Neuronal stem cell (in vitro differentiated cells): ENCODE data around the gene SLC35F4.
"Not testable (repeated sequence)": the region's sequence is repeated elsewhere in the genome, so short reads cannot be mapped to it uniquely, and the experiment has no call there.

ENCODE experiments used
- DNase-seq: peaks from one replicate; pipeline ENCODE4 v3.0.0-alpha.2; 2013; ENCODE audit warnings: low spot score
- H2AFZ ChIP-seq: one replicate; pipeline ENCODE4 v1.6.1; 2013; ENCODE audit warnings: mild to moderate bottlenecking, low read length, inconsistent platforms
- H2AK5ac ChIP-seq: 2 replicates; pipeline ENCODE4 v1.6.1; 2013; ENCODE audit warnings: low read depth, mild to moderate bottlenecking, inconsistent platforms, low read length, moderate library complexity, mixed read lengths
- H2BK120ac ChIP-seq: 2 replicates; pipeline ENCODE4 v1.6.1; 2013; ENCODE audit warnings: low read depth, mild to moderate bottlenecking, inconsistent platforms, low read length, moderate library complexity, mixed read lengths
- H2BK12ac ChIP-seq: one replicate; pipeline ENCODE4 v1.6.1; 2013; ENCODE audit warnings: low read length, inconsistent platforms
- H2BK15ac ChIP-seq: 2 replicates; pipeline ENCODE4 v1.6.1; 2013; ENCODE audit warnings: mild to moderate bottlenecking, low read length, inconsistent platforms, mixed read lengths
- H2BK5ac ChIP-seq: one replicate; pipeline ENCODE4 v1.6.1; 2013; ENCODE audit warnings: inconsistent platforms, mild to moderate bottlenecking, low read length, moderate library complexity
- H3K14ac ChIP-seq: one replicate; pipeline ENCODE4 v1.6.1; 2013; ENCODE audit warnings: low read length, inconsistent platforms
- H3K18ac ChIP-seq: 2 replicates; pipeline ENCODE4 v1.6.1; 2013; ENCODE audit warnings: low read length, inconsistent platforms
- H3K23ac ChIP-seq: 2 replicates; pipeline ENCODE4 v1.6.1; 2013; ENCODE audit warnings: low read depth, mild to moderate bottlenecking, mixed read lengths, low read length, inconsistent platforms; ENCODE audit not compliant: poor library complexity
- H3K27ac ChIP-seq: replicated peaks from 3 replicates; pipeline ENCODE4 v1.5.1; 2013; ENCODE audit warnings: low read length, inconsistent platforms
- H3K27me3 ChIP-seq, 3 experiments: 2 replicates each; pipeline ENCODE4 v1.6.1; 2013; ENCODE audit warnings: low read length in 3 of 3, mild to moderate bottlenecking in 2 of 3, inconsistent platforms in 1 of 3, low read depth in 1 of 3, mixed read lengths in 1 of 3, moderate library complexity in 1 of 3; ENCODE audit not compliant: control insufficient read depth in 3 of 3, insufficient read depth in 3 of 3
- H3K36me3 ChIP-seq, 2 donors: replicated peaks in 1 of 2; 2 replicates each; pipeline ENCODE4 v1.6.1; 2013; ENCODE audit warnings: low read length in 2 of 2; ENCODE audit not compliant: control insufficient read depth in 2 of 2, insufficient read depth in 2 of 2
- H3K4ac ChIP-seq: 2 replicates; pipeline ENCODE4 v1.6.1; 2013; ENCODE audit warnings: inconsistent platforms, mild to moderate bottlenecking, low read length, moderate library complexity
- H3K4me1 ChIP-seq, 2 donors: 1 replicate in 1 of 2; 2 replicates in 1 of 2; pipeline ENCODE4 v1.6.1; 2013; ENCODE audit warnings: low read length in 2 of 2, low read depth in 1 of 2; ENCODE audit not compliant: control insufficient read depth in 2 of 2, insufficient read depth in 1 of 2
- H3K4me2 ChIP-seq: one replicate; pipeline ENCODE4 v1.6.1; 2013; ENCODE audit warnings: mild to moderate bottlenecking, low read length, inconsistent platforms; ENCODE audit not compliant: insufficient read depth, poor library complexity, severe bottlenecking
- H3K4me3 ChIP-seq, 2 donors: 2 replicates each; pipeline ENCODE4 v1.5.1; 2013; ENCODE audit warnings: low read length in 2 of 2, mild to moderate bottlenecking in 2 of 2, inconsistent platforms in 1 of 2, moderate library complexity in 1 of 2
- H3K79me1 ChIP-seq: one replicate; pipeline ENCODE4 v1.6.1; 2013; ENCODE audit warnings: low read depth, mild to moderate bottlenecking, inconsistent platforms, low read length, moderate library complexity
- H3K9ac ChIP-seq: one replicate; pipeline ENCODE4 v1.6.1; 2013; ENCODE audit warnings: mild to moderate bottlenecking, low read depth, low read length, inconsistent platforms; ENCODE audit not compliant: poor library complexity
- H3K9me3 ChIP-seq, 2 donors: replicated peaks in 1 of 2; 2 replicates each; pipeline versions ENCODE3 to v1.6.1; 2013; ENCODE audit warnings: low read length in 2 of 2, mild to moderate bottlenecking in 2 of 2, inconsistent platforms in 1 of 2, low read depth in 1 of 2, mixed read lengths in 1 of 2, moderate library complexity in 1 of 2; ENCODE audit not compliant: control insufficient read depth in 2 of 2, insufficient read depth in 1 of 2
- H4K8ac ChIP-seq: one replicate; pipeline ENCODE4 v1.6.1; 2013; ENCODE audit warnings: low read depth, mild to moderate bottlenecking, inconsistent platforms, low read length, moderate library complexity
- H4K91ac ChIP-seq: one replicate; pipeline ENCODE4 v1.6.1; 2013; ENCODE audit warnings: low read length, low read depth, mild to moderate bottlenecking, inconsistent platforms; ENCODE audit not compliant: poor library complexity
- WGBS, 2 donors: extraction: QIAGEN DNeasy Blood & Tissue Kit; methylation state at CpG; one replicate each; pipeline ENCODE4 v1.1.7; 2013; ENCODE audit warnings: missing lambda C conversion rate in 2 of 2, mixed read lengths in 1 of 2; ENCODE audit not compliant: insufficient read length in 2 of 2, insufficient replicate concordance in 1 of 2; ENCODE audit errors: extremely low coverage in 2 of 2; 5-methylcytosine and 5-hydroxymethylcytosine counted together

SLC35F4 gene

DNA sequence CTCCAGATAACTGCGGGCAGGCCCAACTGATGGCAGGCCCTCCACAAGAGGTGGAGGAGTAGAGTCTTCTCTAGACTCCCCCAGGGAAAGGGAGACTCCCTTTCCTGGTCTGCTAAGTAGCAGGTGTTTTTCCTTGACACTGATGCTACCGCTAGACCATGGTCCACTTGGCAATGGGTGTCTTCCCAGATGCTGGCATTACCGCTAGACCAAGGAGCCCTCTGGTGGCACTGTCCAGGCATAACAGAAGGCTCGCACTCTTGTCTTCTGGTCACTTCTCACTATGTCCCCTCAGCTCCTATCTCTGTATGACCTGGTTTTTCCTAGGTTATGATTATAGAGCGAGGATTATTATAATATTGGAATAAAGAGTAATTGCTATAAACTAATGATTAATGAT is 156.8 kb downstream of the SLC35F4 start:
- H3K4ac ChIP-seq, H3K18ac ChIP-seq: not testable (repeated sequence)
- no CpG with 5 or more reads among the region's 5 CpGs for WGBS, 2 donors

DNA sequence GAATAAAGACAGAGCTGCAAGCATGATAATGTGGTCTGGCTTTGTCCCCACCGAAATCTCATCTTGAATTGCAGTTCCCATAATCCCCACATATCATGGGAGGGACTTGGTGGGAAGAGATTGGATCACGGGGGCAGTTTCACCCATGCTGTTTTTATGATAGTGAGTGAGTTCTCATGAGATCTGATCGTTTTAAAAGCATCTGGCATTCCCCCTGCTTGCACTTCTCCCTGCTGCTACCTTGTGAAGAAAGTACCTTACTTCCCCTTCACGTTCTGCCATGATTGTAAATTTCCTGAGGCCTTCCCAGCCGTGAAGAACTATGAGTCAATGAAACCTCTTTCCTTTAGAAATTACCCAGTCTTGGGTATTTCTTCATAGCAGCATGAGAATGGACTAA is 158.7 kb downstream of the SLC35F4 start:
- Histone ChIP-seq H2BK15ac (no peak overlapping the region), H3K4me3 (no peak overlapping the region), H2BK120ac (no peak overlapping the region), H3K4me1 (peaks cover 0 to 2% of the 10 kb centered on the region in 2 donors), H4K91ac (no peak overlapping the region), H3K36me3 (no peaks in the 10 kb centered on the region), H3K79me1 (no peaks in the 10 kb centered on the region), H2AK5ac (no peak overlapping the region), H2BK12ac (no peak overlapping the region), H2AFZ (no peak overlapping the region), H3K4me2 (no peak overlapping the region), H3K9ac (no peak overlapping the region), H3K27me3 (no peaks in the 10 kb centered on the region), H2BK5ac (no peak overlapping the region), H3K27ac (no peak overlapping the region), H3K9me3 (no peaks in the 10 kb centered on the region), H3K14ac (no peak overlapping the region), H3K4ac (no peak overlapping the region), H3K23ac (no peak overlapping the region), H3K18ac (no peak overlapping the region), H4K8ac (no peak overlapping the region)
- WGBS, 2 donors, result no CpG with 5 or more reads among the region's 5 CpGs
- no peak for DNase-seq

More for the DNA sequence above, 156.8 kb downstream of the SLC35F4 start:
- H3K4me3 ChIP-seq, H3K36me3 ChIP-seq, H3K14ac ChIP-seq, H2BK12ac ChIP-seq, H4K8ac ChIP-seq, H2BK5ac ChIP-seq, H3K9me3 ChIP-seq, H3K23ac ChIP-seq, H2BK120ac ChIP-seq, H2AK5ac ChIP-seq, H2AFZ ChIP-seq, H3K27me3 ChIP-seq, H3K9ac ChIP-seq, H2BK15ac ChIP-seq, H3K27ac ChIP-seq, H3K4me2 ChIP-seq, H3K4me1 ChIP-seq, H4K91ac ChIP-seq, H3K79me1 ChIP-seq, DNase-seq: not testable (repeated sequence)

GRCh38 chr14:57704763-57705162 is 161.1 kb downstream of the SLC35F4 start:
- no peak for DNase-seq
- no peak overlapping the region for H2AFZ ChIP-seq
- no peak overlapping the region for H2BK12ac ChIP-seq
- H4K8ac ChIP-seq, result no peak overlapping the region
- no peak overlapping the region for H2BK5ac ChIP-seq
- no peaks in the 10 kb centered on the region for H3K79me1 ChIP-seq
- H3K27me3 ChIP-seq, result no peaks in the 10 kb centered on the region
- no peak overlapping the region for H3K27ac ChIP-seq
- no CpG with 5 or more reads among the region's 1 CpG for WGBS, 2 donors
- H3K4me3 ChIP-seq, result no peak overlapping the region
- no peaks in the 10 kb centered on the region for H3K36me3 ChIP-seq
- H3K4me1 ChIP-seq, result peaks cover 0 to 2% of the 10 kb centered on the region in 2 donors
- H2BK120ac ChIP-seq, result no peak overlapping the region
- H3K14ac ChIP-seq, result no peak overlapping the region
- H4K91ac ChIP-seq, result no peak overlapping the region
- no peak overlapping the region for H2BK15ac ChIP-seq
- H2AK5ac ChIP-seq, result no peak overlapping the region
- H3K4me2 ChIP-seq, result no peak overlapping the region
- H3K4ac ChIP-seq, result no peak overlapping the region
- no peaks in the 10 kb centered on the region for H3K9me3 ChIP-seq
- no peak overlapping the region for H3K18ac ChIP-seq
- no peak overlapping the region for H3K9ac ChIP-seq
- no peak overlapping the region for H3K23ac ChIP-seq

DNA sequence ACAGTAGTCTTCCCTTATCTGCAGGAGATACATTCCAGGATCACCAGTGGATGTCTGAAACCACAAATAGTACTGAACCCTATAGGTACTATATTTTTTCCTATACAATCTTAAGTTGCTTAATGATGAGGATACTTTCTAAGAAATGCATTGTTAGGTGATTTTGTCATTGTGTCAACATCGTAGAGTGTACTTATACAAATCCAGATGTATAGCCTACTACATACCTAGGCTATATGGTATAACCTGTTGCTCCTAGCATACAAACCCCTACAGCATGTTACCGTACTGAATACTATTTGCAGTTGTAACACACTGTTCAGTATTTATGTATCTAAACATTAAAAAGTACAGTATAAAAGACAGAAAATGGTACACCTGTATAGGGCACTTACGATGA is 165.9 kb downstream of the SLC35F4 start:
- Histone ChIP-seq H2BK12ac (no peak overlapping the region), H2BK5ac (no peak overlapping the region), H2AK5ac (no peak overlapping the region), H3K4me3 (no peak overlapping the region), H3K27me3 (no peaks in the 10 kb centered on the region), H3K9ac (no peak overlapping the region), H4K8ac (no peak overlapping the region), H3K4me1 (peaks cover 0 to 2% of the 10 kb centered on the region in 2 donors), H3K18ac (no peak overlapping the region), H3K23ac (no peak overlapping the region), H4K91ac (no peak overlapping the region), H3K4me2 (no peak overlapping the region), H3K4ac (no peak overlapping the region), H2BK15ac (no peak overlapping the region), H3K27ac (no peak overlapping the region), H3K79me1 (no peaks in the 10 kb centered on the region), H3K36me3 (no peaks in the 10 kb centered on the region), H3K14ac (no peak overlapping the region), H2AFZ (no peak overlapping the region), H3K9me3 (no peaks in the 10 kb centered on the region), H2BK120ac (no peak overlapping the region)
- no CpG with 5 or more reads among the region's 3 CpGs for WGBS, 2 donors
- no peak for DNase-seq
